ENCODE measurements around the gene KRTAP10-7.
"Not testable (repeated sequence)": the region's sequence is repeated elsewhere in the genome, so short reads cannot be mapped to it uniquely, and the experiment has no call there.

KRTAP10-7 gene

GRCh38 chr21:44611551-44611950 is 11.2 kb downstream of the KRTAP10-7 start:
- DNase-seq (ENCODE audit: low read depth, low spot score) = no peak

- no peak for DNase-seq (ENCODE audit: low read depth, low spot score)
These were observed 11.7 kb downstream of the KRTAP10-7 start, which contains the start of gene KRTAP10-8 for GRCh38 chr21:44612029-44612486. TSS of gene KRTAP10-8 (plus strand) at chr21:44612079. CDS start at chr21:44612101, 22 bp downstream.

- DNase-seq (ENCODE audit: low read depth, low spot score) = no peak
These were observed 12.4 kb downstream of the KRTAP10-7 start for GRCh38 chr21:44612669-44613229.

- DNase-seq (ENCODE audit: low read depth, low spot score) = no peak
These were observed 13.2 kb downstream of the KRTAP10-7 start for GRCh38 chr21:44613386-44614155.

- DNase-seq (ENCODE audit: low read depth, low spot score) = no peak
These were observed 13.8 kb downstream of the KRTAP10-7 start for GRCh38 chr21:44614161-44614631.

- DNase-seq (ENCODE audit: low read depth, low spot score) = no peak
These were observed 14.6 kb downstream of the KRTAP10-7 start for GRCh38 chr21:44614961-44615391.

GRCh38 chr21:44615466-44615865 is 15.1 kb downstream of the KRTAP10-7 start:
- DNase-seq (ENCODE audit: low read depth, low spot score) = no peak

GRCh38 chr21:44615911-44616590 is 15.7 kb downstream of the KRTAP10-7 start:
- DNase-seq (ENCODE audit: low read depth, low spot score) = no peak

- DNase-seq (ENCODE audit: low read depth, low spot score) = no peak
These were observed 16.2 kb downstream of the KRTAP10-7 start for GRCh38 chr21:44616591-44616926.

- no peak for DNase-seq (ENCODE audit: low read depth, low spot score)
These were observed 16.7 kb downstream of the KRTAP10-7 start for GRCh38 chr21:44617071-44617501.

- DNase-seq (ENCODE audit: low read depth, low spot score) = no peak
These were observed 18.1 kb downstream of the KRTAP10-7 start for GRCh38 chr21:44618504-44618903.

GRCh38 chr21:44618909-44619308 is 18.5 kb downstream of the KRTAP10-7 start:
- peak; percentile 50 for DNase-seq (ENCODE audit: low read depth, low spot score)

- no peak for DNase-seq (ENCODE audit: low read depth, low spot score)
These were observed 19.5 kb downstream of the KRTAP10-7 start for GRCh38 chr21:44619886-44620285.

- DNase-seq (ENCODE audit: low read depth, low spot score) = no peak
These were observed 23.2 kb downstream of the KRTAP10-7 start for GRCh38 chr21:44623575-44623974.

GRCh38 chr21:44625756-44626155 is 25.4 kb downstream of the KRTAP10-7 start:
- DNase-seq (ENCODE audit: low read depth, low spot score) = no peak

- DNase-seq (ENCODE audit: low read depth, low spot score) = no peak
These were observed 25.9 kb downstream of the KRTAP10-7 start for GRCh38 chr21:44626262-44626661.

- no peak for DNase-seq (ENCODE audit: low read depth, low spot score)
These were observed 26.3 kb downstream of the KRTAP10-7 start, which contains the start of gene KRTAP10-9 for GRCh38 chr21:44626673-44627143. TSS of gene KRTAP10-9 (plus strand) at chr21:44627093. CDS start at chr21:44627172, 79 bp downstream.

- DNase-seq (ENCODE audit: low read depth, low spot score) = not testable (repeated sequence)
These were observed 26.9 kb downstream of the KRTAP10-7 start for GRCh38 chr21:44627181-44627822.

- DNase-seq (ENCODE audit: low read depth, low spot score) = not testable (repeated sequence)
These were observed 27.4 kb downstream of the KRTAP10-7 start for GRCh38 chr21:44627831-44628233.

- no peak for DNase-seq (ENCODE audit: low read depth, low spot score)
These were observed 28.5 kb downstream of the KRTAP10-7 start for GRCh38 chr21:44628707-44629391.

- DNase-seq (ENCODE audit: low read depth, low spot score) = no peak
These were observed 30.0 kb downstream of the KRTAP10-7 start for GRCh38 chr21:44630440-44630839.

Measured in activated CD4-positive, CD25-positive, alpha-beta regulatory T cell treated with anti-CD3 and anti-CD28 coated beads, Interleukin-2, amount 50 U/mL, for 16 hours (primary cell).